ENCODE measurements around the gene ZNF688.
"Not testable (repeated sequence)": the region's sequence is repeated elsewhere in the genome, so short reads cannot be mapped to it uniquely, and the experiment has no call there.

DNA sequence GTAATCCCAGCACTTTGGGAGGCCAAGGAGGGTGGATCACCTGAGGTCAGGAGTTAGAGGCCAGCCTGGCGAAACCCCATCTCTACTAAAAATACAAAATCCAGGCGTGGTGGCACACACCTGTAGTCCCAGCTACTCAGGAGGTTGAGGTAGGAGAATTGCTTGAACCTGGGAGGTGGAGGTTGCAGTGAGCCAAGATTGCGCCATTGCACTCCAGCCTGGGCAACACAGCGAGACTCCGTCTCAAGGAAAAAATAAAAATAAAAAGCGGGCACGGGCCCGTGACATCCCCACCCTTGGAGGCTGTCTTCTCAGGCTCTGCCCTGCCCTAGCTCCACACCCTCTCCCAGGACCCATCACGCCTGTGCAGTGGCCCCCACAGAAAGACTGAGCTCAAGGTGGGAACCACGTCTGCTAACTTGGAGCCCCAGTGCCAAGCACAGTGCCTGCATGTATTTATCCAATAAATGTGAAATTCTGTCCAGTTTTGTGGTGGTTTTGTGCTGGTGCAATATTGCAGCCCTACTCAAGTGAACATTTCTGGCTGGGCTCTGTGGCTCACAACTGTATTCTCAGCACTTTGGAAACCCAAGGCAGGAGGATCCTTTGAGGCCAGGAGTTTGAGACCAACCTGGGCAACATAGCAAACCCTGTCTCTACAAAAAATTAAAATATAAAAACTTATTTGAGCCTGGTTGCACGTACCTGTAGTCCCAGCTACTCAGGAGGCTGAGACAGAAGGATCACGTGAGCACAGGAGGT is 48.6 kb downstream of the ZNF688 start:
- TF ChIP-seq, protein P1, sequence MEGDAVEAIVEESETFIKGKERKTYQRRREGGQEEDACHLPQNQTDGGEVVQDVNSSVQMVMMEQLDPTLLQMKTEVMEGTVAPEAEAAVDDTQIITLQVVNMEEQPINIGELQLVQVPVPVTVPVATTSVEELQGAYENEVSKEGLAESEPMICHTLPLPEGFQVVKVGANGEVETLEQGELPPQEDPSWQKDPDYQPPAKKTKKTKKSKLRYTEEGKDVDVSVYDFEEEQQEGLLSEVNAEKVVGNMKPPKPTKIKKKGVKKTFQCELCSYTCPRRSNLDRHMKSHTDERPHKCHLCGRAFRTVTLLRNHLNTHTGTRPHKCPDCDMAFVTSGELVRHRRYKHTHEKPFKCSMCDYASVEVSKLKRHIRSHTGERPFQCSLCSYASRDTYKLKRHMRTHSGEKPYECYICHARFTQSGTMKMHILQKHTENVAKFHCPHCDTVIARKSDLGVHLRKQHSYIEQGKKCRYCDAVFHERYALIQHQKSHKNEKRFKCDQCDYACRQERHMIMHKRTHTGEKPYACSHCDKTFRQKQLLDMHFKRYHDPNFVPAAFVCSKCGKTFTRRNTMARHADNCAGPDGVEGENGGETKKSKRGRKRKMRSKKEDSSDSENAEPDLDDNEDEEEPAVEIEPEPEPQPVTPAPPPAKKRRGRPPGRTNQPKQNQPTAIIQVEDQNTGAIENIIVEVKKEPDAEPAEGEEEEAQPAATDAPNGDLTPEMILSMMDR (IDR thresholded peaks at IDR 0.05), result not testable (repeated sequence)
- not testable (repeated sequence) for TF ChIP-seq POLR2A (IDR thresholded peaks at IDR 0.05)

Data from right lobe of liver (tissue), 4 donors.